ENCODE results near the gene NPR2.
A peak's percentile ranks its signal among the peaks of the same experiment; 100 is the strongest.

Gene NPR2

DNA sequence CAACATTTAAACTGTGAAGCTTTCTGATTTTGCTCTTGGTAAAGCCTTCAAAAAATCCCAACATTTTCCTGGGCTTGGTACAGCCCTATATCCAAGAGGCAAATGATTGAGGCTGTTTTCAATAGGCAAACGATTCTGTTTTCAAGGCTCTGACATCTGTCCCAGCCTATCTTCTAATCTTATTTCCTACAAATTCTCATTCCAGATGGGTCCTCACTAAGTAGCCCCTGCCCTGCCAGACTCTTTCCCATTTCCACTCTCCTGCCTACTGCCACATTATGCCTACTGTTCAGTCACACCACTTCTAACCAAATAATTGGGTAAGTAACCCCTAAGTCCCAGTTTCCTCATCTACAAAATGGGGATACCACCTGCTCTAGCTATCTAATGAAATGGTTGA, 45.8 kb upstream of the NPR2 start:
- TF ChIP-seq POLR2AphosphoS5 (IDR thresholded peaks at IDR 0.05; ENCODE audit: low read depth, low read length), result no peak
- TF ChIP-seq SIN3A (IDR thresholded peaks at IDR 0.05; ENCODE audit: borderline replicate concordance, insufficient read depth, low read length), result no peak

DNA sequence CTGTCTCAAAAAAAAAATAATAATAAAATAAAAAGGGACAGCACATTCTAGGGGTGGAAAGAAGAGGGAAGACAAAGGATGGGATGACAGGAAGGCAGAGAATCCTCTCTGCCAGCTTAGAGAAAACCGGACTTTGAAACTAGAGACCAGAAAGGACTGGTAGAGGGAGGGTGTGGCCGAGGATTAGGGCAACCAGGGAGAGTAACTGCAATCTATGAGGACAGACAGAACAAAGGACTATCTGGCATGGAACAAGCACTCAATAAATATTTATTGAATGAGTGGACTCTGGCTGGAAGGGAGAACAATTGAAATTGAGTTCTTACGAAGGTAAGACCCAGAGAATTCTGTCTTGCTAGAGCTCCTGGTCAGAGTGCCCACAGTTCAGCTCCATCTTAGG, 44.8 kb upstream of the NPR2 start:
- TF ChIP-seq SIN3A (IDR thresholded peaks at IDR 0.05; ENCODE audit: borderline replicate concordance, insufficient read depth, low read length), result no peak
- no peak for TF ChIP-seq TAF1 (IDR thresholded peaks at IDR 0.05; ENCODE audit: borderline replicate concordance, insufficient read depth, low read length)
- no peak for TF ChIP-seq FOXP2 (optimal IDR thresholded peaks at IDR 0.05; ENCODE audit: borderline replicate concordance, extremely low read depth, extremely low read length, insufficient read depth)
- TF ChIP-seq, protein P1, sequence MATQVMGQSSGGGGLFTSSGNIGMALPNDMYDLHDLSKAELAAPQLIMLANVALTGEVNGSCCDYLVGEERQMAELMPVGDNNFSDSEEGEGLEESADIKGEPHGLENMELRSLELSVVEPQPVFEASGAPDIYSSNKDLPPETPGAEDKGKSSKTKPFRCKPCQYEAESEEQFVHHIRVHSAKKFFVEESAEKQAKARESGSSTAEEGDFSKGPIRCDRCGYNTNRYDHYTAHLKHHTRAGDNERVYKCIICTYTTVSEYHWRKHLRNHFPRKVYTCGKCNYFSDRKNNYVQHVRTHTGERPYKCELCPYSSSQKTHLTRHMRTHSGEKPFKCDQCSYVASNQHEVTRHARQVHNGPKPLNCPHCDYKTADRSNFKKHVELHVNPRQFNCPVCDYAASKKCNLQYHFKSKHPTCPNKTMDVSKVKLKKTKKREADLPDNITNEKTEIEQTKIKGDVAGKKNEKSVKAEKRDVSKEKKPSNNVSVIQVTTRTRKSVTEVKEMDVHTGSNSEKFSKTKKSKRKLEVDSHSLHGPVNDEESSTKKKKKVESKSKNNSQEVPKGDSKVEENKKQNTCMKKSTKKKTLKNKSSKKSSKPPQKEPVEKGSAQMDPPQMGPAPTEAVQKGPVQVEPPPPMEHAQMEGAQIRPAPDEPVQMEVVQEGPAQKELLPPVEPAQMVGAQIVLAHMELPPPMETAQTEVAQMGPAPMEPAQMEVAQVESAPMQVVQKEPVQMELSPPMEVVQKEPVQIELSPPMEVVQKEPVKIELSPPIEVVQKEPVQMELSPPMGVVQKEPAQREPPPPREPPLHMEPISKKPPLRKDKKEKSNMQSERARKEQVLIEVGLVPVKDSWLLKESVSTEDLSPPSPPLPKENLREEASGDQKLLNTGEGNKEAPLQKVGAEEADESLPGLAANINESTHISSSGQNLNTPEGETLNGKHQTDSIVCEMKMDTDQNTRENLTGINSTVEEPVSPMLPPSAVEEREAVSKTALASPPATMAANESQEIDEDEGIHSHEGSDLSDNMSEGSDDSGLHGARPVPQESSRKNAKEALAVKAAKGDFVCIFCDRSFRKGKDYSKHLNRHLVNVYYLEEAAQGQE (IDR thresholded peaks at IDR 0.05; ENCODE audit: insufficient read depth in 1 of 2, low read depth in 2 of 2, low read length in 2 of 2), result no peak
- no peak for TF ChIP-seq POLR2AphosphoS5 (IDR thresholded peaks at IDR 0.05; ENCODE audit: low read depth, low read length)

DNA sequence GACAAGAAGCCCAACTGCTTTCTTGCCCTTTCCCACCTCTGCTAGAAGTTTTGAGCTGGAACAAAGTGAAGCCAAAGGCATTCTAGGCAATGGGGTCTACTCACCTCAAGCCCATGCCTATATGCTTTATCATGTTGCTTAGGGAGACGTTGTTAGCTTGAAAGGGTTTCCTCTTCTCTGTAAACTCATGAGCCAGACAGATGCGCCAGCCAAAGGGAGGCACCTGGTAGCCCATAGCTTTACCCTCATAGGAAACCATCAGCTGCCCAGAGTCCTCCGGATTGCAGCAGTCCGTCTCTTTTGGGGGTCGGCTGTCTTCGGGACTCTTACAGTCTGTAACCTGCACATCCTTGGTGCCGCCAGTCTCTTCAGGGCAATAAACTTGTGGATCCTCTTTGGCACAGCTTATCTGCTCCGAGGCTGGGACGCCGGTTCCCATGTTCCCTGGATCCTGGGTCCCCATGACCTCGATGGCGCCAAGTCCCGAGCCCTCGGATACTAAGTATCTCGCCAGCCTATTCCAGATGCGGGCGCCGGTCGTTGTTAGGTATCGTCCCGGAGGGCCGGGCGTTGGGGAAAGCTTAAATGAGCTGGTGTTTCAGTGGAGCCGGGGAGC, 43.0 kb upstream of the NPR2 start:
- 0 out of 2 replicates have a peak, but pooled peaks have one; percentile 28 for TF ChIP-seq SIN3A (IDR thresholded peaks at IDR 0.05; ENCODE audit: borderline replicate concordance, insufficient read depth, low read length)
- TF ChIP-seq FOXP2 (optimal IDR thresholded peaks at IDR 0.05; ENCODE audit: borderline replicate concordance, extremely low read depth, extremely low read length, insufficient read depth), result no peak

DNA sequence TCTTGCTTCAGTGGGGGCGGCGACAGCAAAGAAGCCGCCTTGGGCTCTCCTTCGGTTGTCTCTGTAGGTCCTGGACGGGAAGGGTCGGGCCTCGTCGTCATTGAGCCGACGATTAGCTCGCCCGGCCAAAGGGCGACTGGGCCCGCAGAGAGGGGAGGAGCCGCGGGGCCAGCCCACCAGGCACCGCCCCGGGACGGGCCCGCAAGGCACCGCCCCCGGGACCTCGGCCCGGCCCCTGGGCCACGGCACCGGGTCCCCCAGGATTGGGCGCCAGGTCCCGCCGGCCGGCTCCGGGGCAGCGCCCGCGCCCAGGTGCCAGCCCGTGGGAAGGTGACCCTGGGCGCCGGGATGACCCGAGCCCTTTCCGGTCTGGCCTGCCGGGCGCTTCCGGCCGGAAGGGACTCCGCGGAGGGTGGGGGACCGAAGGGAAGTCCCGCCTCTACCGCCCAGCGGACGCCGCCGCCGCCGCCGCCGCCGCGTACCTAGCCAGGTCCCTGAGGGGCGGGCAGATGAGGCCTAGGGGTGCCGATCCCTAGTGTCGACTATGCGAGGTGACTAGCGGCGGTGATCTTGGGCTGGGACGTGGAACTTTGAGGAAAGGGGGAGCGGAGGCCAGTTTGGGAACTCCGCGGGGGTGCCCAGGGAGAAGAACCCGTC, 42.4 kb upstream of the NPR2 start, which contains the start of the genes GBA2 and RGP1:
GBA2 (minus strand) TSS at position 371 of the 657 bp plus-strand sequence. CDS start 524 bp downstream, outside the sequence.
RGP1 (plus strand) TSS at position 430 of the 657 bp plus-strand sequence. CDS start 469 bp downstream, outside the sequence.
- TF ChIP-seq SIN3A (IDR thresholded peaks at IDR 0.05; ENCODE audit: borderline replicate concordance, insufficient read depth, low read length) (no peak), POLR2AphosphoS5 (IDR thresholded peaks at IDR 0.05; ENCODE audit: low read depth, low read length) (peak; percentile 34; the same call in 1 of the 2 replicates)

DNA sequence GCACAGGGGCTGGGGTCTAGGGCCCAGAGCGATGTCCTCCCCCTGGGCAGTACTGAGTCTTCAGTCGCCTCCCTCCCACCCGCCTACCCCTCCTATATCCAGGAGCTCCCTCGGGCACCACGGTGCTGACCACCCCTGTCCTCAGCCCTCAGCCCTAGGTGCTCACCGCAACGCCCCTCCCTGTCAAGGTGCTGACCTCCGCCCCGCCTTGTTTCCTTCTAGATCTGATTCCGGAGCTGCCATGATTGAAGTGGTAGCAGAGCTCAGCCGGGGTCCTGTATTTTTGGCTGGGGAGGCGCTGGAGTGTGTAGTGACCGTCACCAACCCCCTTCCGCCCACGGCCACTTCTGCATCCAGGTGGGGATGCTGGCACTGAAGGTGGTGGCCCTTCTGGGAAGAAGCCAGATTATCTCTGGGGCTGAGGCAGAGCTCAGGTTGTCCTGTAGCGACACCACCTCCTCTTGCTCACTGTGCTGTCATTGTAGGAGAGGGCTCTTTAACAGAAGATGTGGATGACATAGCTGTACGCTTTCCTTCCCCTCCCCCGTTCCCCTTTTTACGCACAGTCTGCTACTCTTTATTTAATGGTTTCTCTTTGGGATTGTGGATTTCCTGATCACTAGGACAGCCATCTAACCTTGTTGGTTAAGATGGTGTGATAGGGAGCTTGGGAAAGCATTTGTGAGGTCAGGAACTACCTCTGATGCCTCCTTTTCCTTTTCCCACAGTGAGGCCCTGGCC, 41.7 kb upstream of the NPR2 start:
- TF ChIP-seq SIN3A (IDR thresholded peaks at IDR 0.05; ENCODE audit: borderline replicate concordance, insufficient read depth, low read length) (no peak), POLR2AphosphoS5 (IDR thresholded peaks at IDR 0.05; ENCODE audit: low read depth, low read length) (no peak), TAF1 (IDR thresholded peaks at IDR 0.05; ENCODE audit: borderline replicate concordance, insufficient read depth, low read length) (no peak), FOXP2 (optimal IDR thresholded peaks at IDR 0.05; ENCODE audit: borderline replicate concordance, extremely low read depth, extremely low read length, insufficient read depth) (no peak)
- TF ChIP-seq, protein P1 (IDR thresholded peaks at IDR 0.05; ENCODE audit: insufficient read depth in 1 of 2, low read depth in 2 of 2, low read length in 2 of 2), result no peak

DNA sequence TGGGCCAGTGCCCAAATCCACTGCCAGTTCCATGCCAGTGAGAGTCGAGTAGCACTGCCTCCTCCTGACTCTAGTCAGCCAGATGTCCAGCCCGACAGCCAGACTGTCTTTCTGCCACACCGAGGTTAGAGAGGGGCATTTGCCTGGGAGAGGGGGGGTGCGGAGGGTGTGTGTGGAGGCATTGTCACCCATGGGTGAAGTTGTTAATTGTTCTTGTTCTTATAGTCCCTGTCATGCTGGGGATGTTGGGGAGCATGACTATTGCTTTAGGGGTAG, 41.2 kb upstream of the NPR2 start:
- TF ChIP-seq POLR2AphosphoS5 (IDR thresholded peaks at IDR 0.05; ENCODE audit: low read depth, low read length), result no peak
- no peak for TF ChIP-seq FOXP2 (optimal IDR thresholded peaks at IDR 0.05; ENCODE audit: borderline replicate concordance, extremely low read depth, extremely low read length, insufficient read depth)
- TF ChIP-seq SIN3A (IDR thresholded peaks at IDR 0.05; ENCODE audit: borderline replicate concordance, insufficient read depth, low read length), result no peak
- TF ChIP-seq, protein P1 (IDR thresholded peaks at IDR 0.05; ENCODE audit: insufficient read depth in 1 of 2, low read depth in 2 of 2, low read length in 2 of 2), result no peak
- TF ChIP-seq TAF1 (IDR thresholded peaks at IDR 0.05; ENCODE audit: borderline replicate concordance, insufficient read depth, low read length), result no peak

Measured in PFSK-1 (cell line).